Spleen (tissue), 11 donors: ENCODE data around the gene UBASH3A. TPM values are rescaled to one million over a fixed set of nuclear protein-coding genes. Genes with fewer than 3 reads are reported as not detected.

Experiments
- DNase-seq: peaks from one replicate; pipeline ENCODE4 v3.0.0-alpha.2; 2020
- H3K27ac ChIP-seq, 8 donors: fragments of 200-600 bp; sonication (generic) in 7 of 8; 1 replicate in 4 of 8; 2 replicates in 4 of 8; pipeline versions ENCODE4 v1.5.0 to v1.8.0; 2016 to 2021; ENCODE audit warnings: inconsistent platforms in 4 of 8, mild to moderate bottlenecking in 4 of 8, moderate library complexity in 1 of 8
- H3K27me3 ChIP-seq, 7 donors: fragments of 200-600 bp; sonication (generic) in 6 of 7; replicated peaks in 1 of 7; 1 replicate in 4 of 7; 2 replicates in 3 of 7; pipeline versions ENCODE4 v1.5.0 to v1.8.0; 2016 to 2021; ENCODE audit warnings: inconsistent platforms in 3 of 7, mild to moderate bottlenecking in 1 of 7
- H3K36me3 ChIP-seq, 6 donors: fragments of 200-600 bp; sonication (generic) in 5 of 6; 1 replicate in 4 of 6; 2 replicates in 2 of 6; pipeline versions ENCODE4 v1.5.0 to v1.8.0; 2016 to 2021; ENCODE audit warnings: inconsistent platforms in 2 of 6
- H3K4me1 ChIP-seq, 6 donors: fragments of 200-600 bp; sonication (generic) in 5 of 6; 1 replicate in 3 of 6; 2 replicates in 3 of 6; pipeline versions ENCODE4 v1.5.0 to v1.8.0; 2016 to 2021; ENCODE audit warnings: inconsistent platforms in 3 of 6
- H3K4me3 ChIP-seq, 8 donors: fragments of 200-600 bp; sonication (generic) in 7 of 8; 1 replicate in 4 of 8; 2 replicates in 4 of 8; pipeline versions ENCODE4 v1.5.0 to v1.8.0; 2016 to 2021; ENCODE audit warnings: inconsistent platforms in 4 of 8, mild to moderate bottlenecking in 4 of 8, moderate library complexity in 2 of 8
- H3K9me3 ChIP-seq, 8 donors: fragments of 200-600 bp; sonication (generic) in 7 of 8; 1 replicate in 4 of 8; 2 replicates in 4 of 8; pipeline versions ENCODE4 v1.5.0 to v1.8.0; 2016 to 2021; ENCODE audit warnings: inconsistent platforms in 4 of 8
- POLR2A ChIP-seq, 3 donors: fragments of 450-650 bp; IDR thresholded peaks; one replicate each; pipeline ENCODE4 v1.5.1; 2017; ENCODE audit warnings: antibody characterized with exemption in 3 of 3, mild to moderate bottlenecking in 1 of 3
- POLR2AphosphoS5 ChIP-seq, 3 donors: sonication (generic); formaldehyde crosslinking; IDR thresholded peaks; one replicate each; pipeline ENCODE4 v1.5.1; 2017; ENCODE audit warnings: antibody characterized with exemption in 3 of 3
- WGBS, 5 donors: extraction: QIAGEN DNeasy Blood & Tissue Kit in 3 of 5; methylation state at CpG; one replicate each; pipeline versions ENCODE4 v1.1.5 to v1.1.7; 2013 to 2018; 5-methylcytosine and 5-hydroxymethylcytosine counted together
- intact Hi-C: fragments of 100-400 bp; cut with DNase I; formaldehyde crosslinking; loops from one replicate; pipeline ENCODE4 v1.15.0; 2023; ENCODE audit warnings: low total_unique reads
- polyA plus RNA-seq, 3 donors: library from polyadenylated mRNA; stranded (reverse); fragments of 200-250 nt; gene quantifications; one replicate each; pipeline ENCODE4 v1.2.1, GENCODE V29; 2013
- total RNA-seq, 7 donors: library from RNA; depleted of rRNA in 3 of 7; stranded (reverse); fragments of >200 nt in 3 of 7; fragmentation: NEBNext Ultra II Directional in 4 of 7; extraction: Animal tissue kit (Norgen Biotek cat#: 25700) in 4 of 7; gene quantifications; one replicate each; pipeline versions ENCODE4 v1.1.0 to v1.2.1, GENCODE V29; 2016 to 2021
- TF ChIP-seq, protein P1 (sequence below), 11 experiments: fragments of 200-600 bp in 7 of 11; fragments of 450-650 bp in 4 of 11; sonication (generic) in 4 of 11; IDR thresholded peaks in 8 of 11; conservative IDR thresholded peaks in 3 of 11; 1 replicate in 7 of 11; 2 replicates in 4 of 11; pipeline versions ENCODE4 v1.4.0 to v1.8.0; 2016 to 2021; ENCODE audit warnings: antibody characterized with exemption in 11 of 11, inconsistent platforms in 4 of 11, mild to moderate bottlenecking in 1 of 11
- donor health status: healthy with polysubstance abuse.
- donor health status: DM: no; HTN: no; CAD: no; lungs with moderate emphysema.
- donor health status: DM: no; HTN: no; CAD: no.
- donor health status: Bipolar disorder and iron deficiency.
- donor health status: healthy.
- donor health status: DM: no; HTN: no; CAD: no.
- donor health status: DM: yes; HTN: yes; CAD: no.

The UBASH3A gene
- total and polyA plus RNA-seq, 10 donors = 2.6 to 16.3 (median 10.2) TPM

DNA sequence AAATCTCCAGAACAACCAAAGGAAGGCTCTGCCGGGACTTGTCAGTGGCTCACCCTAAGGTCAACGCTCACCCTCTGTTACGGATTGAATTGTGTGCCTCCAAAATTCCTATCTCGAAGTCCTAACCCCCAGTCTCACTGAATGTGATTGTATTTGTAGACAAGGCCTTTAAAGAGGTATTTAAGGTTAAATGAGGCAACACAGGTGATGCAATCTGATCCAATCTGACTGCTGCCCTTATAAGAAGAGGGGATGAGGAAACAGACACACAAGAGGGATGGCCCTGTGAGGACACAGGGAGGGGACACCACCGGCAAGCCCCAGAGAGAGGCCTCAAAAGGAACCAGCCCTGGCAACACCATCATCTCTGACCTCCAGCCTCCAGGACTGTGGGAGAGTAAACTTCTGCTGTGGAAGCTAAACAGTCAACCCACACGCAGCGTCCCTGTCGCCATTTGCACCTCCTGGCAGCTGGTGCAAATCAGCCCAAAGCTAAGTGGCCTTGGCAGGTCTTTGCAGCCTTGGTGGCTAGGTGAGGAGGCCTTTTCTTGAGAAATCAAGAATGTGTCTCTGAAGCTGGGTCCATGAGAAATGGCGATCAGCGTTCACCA lies 24.2 kb downstream of the UBASH3A start:
- H3K36me3 ChIP-seq = peaks cover 0 to 44% (median 8%) of the 10 kb centered on the region in 6 donors
- peak; percentile 32 for DNase-seq

DNA sequence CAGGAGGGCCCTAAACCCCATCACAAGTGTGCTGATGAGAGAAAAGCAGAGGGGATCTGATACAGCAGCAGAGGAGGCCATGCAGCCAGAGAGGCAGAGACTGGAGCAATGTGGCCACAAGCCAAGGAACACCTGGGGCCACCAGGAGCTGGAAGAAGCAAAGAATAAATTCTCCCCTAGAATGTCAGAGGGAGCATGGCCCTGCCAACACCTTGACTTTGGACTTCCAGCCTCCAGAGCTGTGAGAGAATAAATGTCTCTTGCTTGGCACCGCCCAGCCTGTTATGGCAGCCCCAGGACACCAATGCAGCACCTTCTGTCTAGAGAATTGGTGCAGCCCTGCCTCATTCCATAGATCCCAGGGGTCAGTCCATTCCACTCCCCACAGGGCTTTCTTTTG lies 25.3 kb downstream of the UBASH3A start:
- TF ChIP-seq POLR2AphosphoS5 (IDR thresholded peaks at IDR 0.05) (no peak), POLR2A (IDR thresholded peaks at IDR 0.05) (no peak)
- TF ChIP-seq, protein P1, sequence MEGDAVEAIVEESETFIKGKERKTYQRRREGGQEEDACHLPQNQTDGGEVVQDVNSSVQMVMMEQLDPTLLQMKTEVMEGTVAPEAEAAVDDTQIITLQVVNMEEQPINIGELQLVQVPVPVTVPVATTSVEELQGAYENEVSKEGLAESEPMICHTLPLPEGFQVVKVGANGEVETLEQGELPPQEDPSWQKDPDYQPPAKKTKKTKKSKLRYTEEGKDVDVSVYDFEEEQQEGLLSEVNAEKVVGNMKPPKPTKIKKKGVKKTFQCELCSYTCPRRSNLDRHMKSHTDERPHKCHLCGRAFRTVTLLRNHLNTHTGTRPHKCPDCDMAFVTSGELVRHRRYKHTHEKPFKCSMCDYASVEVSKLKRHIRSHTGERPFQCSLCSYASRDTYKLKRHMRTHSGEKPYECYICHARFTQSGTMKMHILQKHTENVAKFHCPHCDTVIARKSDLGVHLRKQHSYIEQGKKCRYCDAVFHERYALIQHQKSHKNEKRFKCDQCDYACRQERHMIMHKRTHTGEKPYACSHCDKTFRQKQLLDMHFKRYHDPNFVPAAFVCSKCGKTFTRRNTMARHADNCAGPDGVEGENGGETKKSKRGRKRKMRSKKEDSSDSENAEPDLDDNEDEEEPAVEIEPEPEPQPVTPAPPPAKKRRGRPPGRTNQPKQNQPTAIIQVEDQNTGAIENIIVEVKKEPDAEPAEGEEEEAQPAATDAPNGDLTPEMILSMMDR (IDR thresholded peaks at IDR 0.05 in 8 of 11, conservative IDR thresholded peaks at IDR 0.05 in 3 of 11) = no peak
- peaks cover 0 to 67% (median 15%) of the 10 kb centered on the region in 7 donors for H3K27me3 ChIP-seq
- peaks cover 19 to 37% (median 29%) of the 10 kb centered on the region in 6 donors for H3K4me1 ChIP-seq
- intact Hi-C loops = no loop called here
- H3K27ac ChIP-seq = no peak overlapping the region
- peaks cover 0 to 20% (median 14%) of the 10 kb centered on the region in 8 donors for H3K9me3 ChIP-seq
- H3K36me3 ChIP-seq = peaks cover 0 to 54% (median 8%) of the 10 kb centered on the region in 6 donors
- H3K4me3 ChIP-seq = no peak overlapping the region
- 89 to 100% (median 95%) methylated on average over 1 of the region's 1 CpG for WGBS, 5 donors
- DNase-seq = no peak

More for the DNA sequence above, 24.2 kb downstream of the UBASH3A start:
- Histone ChIP-seq H3K4me1 (peaks cover 27 to 48% (median 38%) of the 10 kb centered on the region in 6 donors), H3K4me3 (no peak overlapping the region), H3K27ac (no peak overlapping the region), H3K27me3 (peaks cover 0 to 77% (median 21%) of the 10 kb centered on the region in 7 donors), H3K9me3 (peaks cover 0 to 13% (median 10%) of the 10 kb centered on the region in 8 donors)
- 83 to 89% (median 86%) methylated on average over 10 of the region's 10 CpGs for whole genome bisulfite sequencing, 5 donors
- intact Hi-C loops = no loop called here
- no peak for TF ChIP-seq POLR2A (IDR thresholded peaks at IDR 0.05)
- TF ChIP-seq, protein P1 (IDR thresholded peaks at IDR 0.05 in 8 of 11, conservative IDR thresholded peaks at IDR 0.05 in 3 of 11) = no peak
- TF ChIP-seq POLR2AphosphoS5 (IDR thresholded peaks at IDR 0.05) = no peak

DNA sequence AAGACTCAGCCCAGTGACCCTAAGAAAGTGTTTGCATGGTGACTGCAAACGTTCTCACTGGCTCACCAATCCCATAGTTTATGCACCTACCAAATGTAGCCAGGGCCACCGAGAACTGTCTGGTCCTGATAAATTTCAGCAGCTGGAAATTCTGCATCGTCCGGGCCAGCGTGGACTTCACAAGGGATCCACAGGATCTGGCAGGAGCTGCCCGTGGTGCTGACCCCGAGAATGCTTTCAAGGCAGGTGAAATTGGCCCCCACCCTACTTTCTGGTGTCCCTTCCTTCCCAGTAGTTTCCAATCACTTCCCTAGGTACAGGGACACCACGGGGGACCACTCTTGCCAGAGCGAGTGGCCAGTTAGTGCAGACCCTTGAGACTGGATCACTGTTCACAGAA lies 26.2 kb downstream of the UBASH3A start:
- no peak for DNase-seq
- Histone ChIP-seq H3K9me3 (peaks cover 0 to 20% (median 14%) of the 10 kb centered on the region in 8 donors), H3K4me1 (peaks cover 12 to 28% (median 20%) of the 10 kb centered on the region in 6 donors), H3K36me3 (peaks cover 0 to 63% (median 9%) of the 10 kb centered on the region in 6 donors), H3K27me3 (peaks cover 0 to 63% (median 15%) of the 10 kb centered on the region in 7 donors), H3K4me3 (no peak overlapping the region), H3K27ac (no peak overlapping the region)
- TF ChIP-seq POLR2A (IDR thresholded peaks at IDR 0.05) (no peak), POLR2AphosphoS5 (IDR thresholded peaks at IDR 0.05) (no peak)
- TF ChIP-seq, protein P1 (IDR thresholded peaks at IDR 0.05 in 8 of 11, conservative IDR thresholded peaks at IDR 0.05 in 3 of 11) = no peak
- 45 to 70% (median 61%) methylated on average over 9 of the region's 9 CpGs for WGBS, 5 donors
- intact Hi-C loops = no loop called here

GRCh38 chr21:42430521-42430920 lies 26.8 kb downstream of the UBASH3A start:
- peaks cover 0 to 69% (median 15%) of the 10 kb centered on the region in 7 donors for H3K27me3 ChIP-seq
- H3K36me3 ChIP-seq = peaks cover 0 to 69% (median 11%) of the 10 kb centered on the region in 6 donors
- intact Hi-C loops = no loop called here
- no peak overlapping the region for H3K27ac ChIP-seq
- TF ChIP-seq POLR2A (IDR thresholded peaks at IDR 0.05) (no peak), POLR2AphosphoS5 (IDR thresholded peaks at IDR 0.05) (no peak)
- TF ChIP-seq, protein P1 (IDR thresholded peaks at IDR 0.05 in 8 of 11, conservative IDR thresholded peaks at IDR 0.05 in 3 of 11) = no peak
- WGBS, 5 donors = 81 to 96% (median 90%) methylated on average over 5 to 6 of the region's 6 CpGs
- H3K4me3 ChIP-seq = no peak overlapping the region
- peaks cover 0 to 20% (median 14%) of the 10 kb centered on the region in 8 donors for H3K9me3 ChIP-seq
- DNase-seq = no peak
- H3K4me1 ChIP-seq = peaks cover 6 to 22% (median 14%) of the 10 kb centered on the region in 6 donors
